ENCODE measurements around the gene HEATR5A. TPM values are rescaled to one million over a fixed set of nuclear protein-coding genes. Genes with fewer than 3 reads are reported as not detected.

The HEATR5A gene
- total and polyA plus RNA-seq, 9 of the 15 experiments (the other 6 are each of a cell fraction or from before 2014, with no cell fraction given): 8.0 to 50.9 (median 23.0) TPM

GRCh38 chr14:31266437-31267331 is 153.7 kb downstream of the HEATR5A start:
- ChIA-PET POLR2A (no interaction called here), CTCF (ENCODE audit: low intra/inter-chr PET ratio) (no interaction called here)
- Histone ChIP-seq H2AFZ (ENCODE audit: low read depth, low read length) (peak overlapping the region; percentile 31; the same call in 1 of the 2 replicates), H3K9me1 (ENCODE audit: control insufficient read depth, insufficient read depth, low read length) (peaks cover 3% of the 10 kb centered on the region), H3K9me3 (replicated peaks; ENCODE audit: control insufficient read depth, insufficient read depth, low read depth, low read length) (no peaks in the 10 kb centered on the region; the same call in 1 of the 2 replicates), H3K79me2 (ENCODE audit: control insufficient read depth, insufficient read depth, low read length) (no peaks in the 10 kb centered on the region), H3K27ac (ENCODE audit: extremely low read depth, low read depth, low read length) (no peak overlapping the region), H3K4me1 (replicated peaks in 1 of 2; ENCODE audit: control insufficient read depth in 2 of 2, insufficient read depth in 2 of 2, low read length in 2 of 2) (peaks cover 6 to 8% of the 10 kb centered on the region in 2 experiments; a peak in 3 of 5 replicates), H3K4me3 (no peak overlapping the region), H3K4me2 (ENCODE audit: insufficient read depth, low read length) (no peak overlapping the region), H3K27me3 (ENCODE audit: control insufficient read depth in 2 of 2, insufficient read depth in 2 of 2, low read length in 2 of 2) (no peaks in the 10 kb centered on the region), H4K20me1 (replicated peaks; ENCODE audit: control insufficient read depth, insufficient read depth, low read length) (no peaks in the 10 kb centered on the region), H3K36me3 (ENCODE audit: control insufficient read depth, insufficient read depth, low read length) (no peaks in the 10 kb centered on the region), H3K9ac (ENCODE audit: insufficient read depth in 1 of 2, low read depth in 2 of 2, low read length in 2 of 2) (no peak overlapping the region)
- in situ Hi-C loops (cut with MboI): no loop called here
- BruUV-seq (replicated peaks): no TSS peak
- DNase-seq (ENCODE audit: extremely low read depth in 1 of 4, low spot score in 3 of 4) (no peak), ATAC-seq (no peak), FAIRE-seq (no peak)
- WGBS (ENCODE audit: insufficient coverage, low coverage, missing lambda C conversion rate): 77% methylated on average over 10 of the region's 13 CpGs
- intact Hi-C loops (cut with micrococcal nuclease): no loop called here
- no peak for TF ChIP-seq KDM2B (CRISPR knock-in tag; IDR thresholded peaks at IDR 0.05)

GRCh38 chr14:31265701-31266398 is 154.5 kb downstream of the HEATR5A start:
- Histone ChIP-seq H3K27ac (ENCODE audit: extremely low read depth, low read depth, low read length) (no peak overlapping the region; the same call in 2 of the 3 replicates), H2AFZ (ENCODE audit: low read depth, low read length) (peak overlapping the region; percentile 74), H3K79me2 (ENCODE audit: control insufficient read depth, insufficient read depth, low read length) (no peaks in the 10 kb centered on the region), H3K36me3 (ENCODE audit: control insufficient read depth, insufficient read depth, low read length) (no peaks in the 10 kb centered on the region), H4K20me1 (replicated peaks; ENCODE audit: control insufficient read depth, insufficient read depth, low read length) (no peaks in the 10 kb centered on the region), H3K9me1 (ENCODE audit: control insufficient read depth, insufficient read depth, low read length) (peaks cover 3% of the 10 kb centered on the region), H3K9me3 (replicated peaks; ENCODE audit: control insufficient read depth, insufficient read depth, low read depth, low read length) (no peaks in the 10 kb centered on the region; the same call in 1 of the 2 replicates), H3K4me3 (no peak overlapping the region), H3K27me3 (ENCODE audit: control insufficient read depth in 2 of 2, insufficient read depth in 2 of 2, low read length in 2 of 2) (no peaks in the 10 kb centered on the region), H3K4me2 (ENCODE audit: insufficient read depth, low read length) (peak overlapping the region; percentile 39; the same call in 1 of the 2 replicates), H3K9ac (ENCODE audit: insufficient read depth in 1 of 2, low read depth in 2 of 2, low read length in 2 of 2) (no peak overlapping the region), H3K4me1 (replicated peaks in 1 of 2; ENCODE audit: control insufficient read depth in 2 of 2, insufficient read depth in 2 of 2, low read length in 2 of 2) (peaks cover 6 to 8% of the 10 kb centered on the region in 2 experiments; a peak in 3 of 5 replicates)
- POLR2A ChIA-PET: interaction anchor here (0.7 kb wide), 1 partner anchor 11 kb away, joined by 4 read pairs; no protein-coding TSS in a partner anchor
- intact Hi-C loops (cut with micrococcal nuclease): no loop called here
- CTCF ChIA-PET (ENCODE audit: low intra/inter-chr PET ratio): no interaction called here
- FAIRE-seq (peak; percentile 72), DNase-seq (ENCODE audit: extremely low read depth in 1 of 4, low spot score in 3 of 4) (peak in 2 of 4 experiments; percentile 19 to 23), ATAC-seq (peak; percentile 68)
- in situ Hi-C loops (cut with MboI): no loop called here
- BruUV-seq (replicated peaks): no TSS peak
- 34% methylated on average over 8 of the region's 8 CpGs for WGBS (ENCODE audit: insufficient coverage, low coverage, missing lambda C conversion rate)
- TF ChIP-seq TRIM24 (IDR thresholded peaks at IDR 0.05) (no peak), HLTF (IDR thresholded peaks at IDR 0.05) (no peak), NUFIP1 (IDR thresholded peaks at IDR 0.05; ENCODE audit: partially characterized antibody) (no peak), HMBOX1 (IDR thresholded peaks at IDR 0.05) (peak; percentile 57; the same call in 1 of the 2 replicates), SRSF9 (IDR thresholded peaks at IDR 0.05; ENCODE audit: borderline replicate concordance, low read depth, low read length) (no peak), STAT5A (IDR thresholded peaks at IDR 0.05; ENCODE audit: borderline replicate concordance, low read length) (no peak), ZNF316 (IDR thresholded peaks at IDR 0.05) (peak; percentile 71), ILK (tag; IDR thresholded peaks at IDR 0.05; ENCODE audit: borderline replicate concordance, low read depth) (no peak), ZNF324 (CRISPR knock-in tag; IDR thresholded peaks at IDR 0.05) (no peak), SAFB2 (IDR thresholded peaks at IDR 0.05; ENCODE audit: borderline replicate concordance, low read depth, low read length, severe bottlenecking) (no peak), ZNF449 (CRISPR knock-in tag; IDR thresholded peaks at IDR 0.05) (no peak)
